GM23248 (cell line): ENCODE data around the gene TTC5. TPM values are rescaled to one million over a fixed set of nuclear protein-coding genes. Genes with fewer than 3 reads are reported as not detected.

Experiments used
- DNase-seq: peaks from one replicate; pipeline ENCODE4 v3.0.0-alpha.2; 2015
- H2AFZ ChIP-seq: fragments of 200-600 bp; sonication (generic); 2 replicates; pipeline ENCODE4 v1.6.1; 2016; ENCODE audit warnings: antibody characterized with exemption
- H3F3A ChIP-seq: fragments of 200-600 bp; sonication (generic); 2 replicates; pipeline ENCODE4 v1.6.1; 2016; ENCODE audit warnings: mild to moderate bottlenecking, antibody characterized with exemption, mixed run types; ENCODE audit not compliant: insufficient read depth
- H3K27ac ChIP-seq: fragments of 200-600 bp; sonication (generic); 2 replicates; pipeline ENCODE4 v1.5.1; 2016; ENCODE audit warnings: mild to moderate bottlenecking
- H3K27me3 ChIP-seq: fragments of 200-600 bp; sonication (generic); replicated peaks from 2 replicates; pipeline ENCODE4 v1.6.1; 2016; ENCODE audit warnings: mild to moderate bottlenecking; ENCODE audit not compliant: insufficient read depth
- H3K36me3 ChIP-seq: fragments of 200-600 bp; sonication (generic); 2 replicates; pipeline ENCODE4 v1.6.1; 2016; ENCODE audit warnings: low read depth, mild to moderate bottlenecking
- H3K4me1 ChIP-seq: fragments of 200-600 bp; sonication (generic); 2 replicates; pipeline ENCODE4 v1.6.1; 2016; ENCODE audit warnings: mild to moderate bottlenecking; ENCODE audit not compliant: insufficient read depth
- H3K4me2 ChIP-seq: fragments of 200-600 bp; sonication (generic); one replicate; pipeline ENCODE4 v1.6.1; 2016; ENCODE audit warnings: mild to moderate bottlenecking; ENCODE audit not compliant: unreplicated experiment
- H3K4me3 ChIP-seq: fragments of 200-600 bp; sonication (generic); 2 replicates; pipeline ENCODE4 v1.5.1; 2016; ENCODE audit warnings: mild to moderate bottlenecking
- H3K79me2 ChIP-seq: fragments of 200-600 bp; sonication (generic); 2 replicates; pipeline ENCODE4 v1.6.1; 2016; ENCODE audit warnings: mild to moderate bottlenecking; ENCODE audit not compliant: insufficient read depth
- H3K9ac ChIP-seq: fragments of 200-600 bp; sonication (generic); 2 replicates; pipeline ENCODE4 v1.6.1; 2016; ENCODE audit warnings: mild to moderate bottlenecking
- H3K9me2 ChIP-seq: fragments of 200-600 bp; sonication (generic); 2 replicates; pipeline ENCODE4 v1.6.1; 2016; ENCODE audit warnings: mixed run types, mild to moderate bottlenecking, moderate library complexity; ENCODE audit not compliant: insufficient read depth
- H3K9me3 ChIP-seq: fragments of 200-600 bp; sonication (generic); one replicate; pipeline ENCODE4 v1.6.1; 2017; ENCODE audit warnings: low read depth
- H4K20me1 ChIP-seq: fragments of 200-600 bp; sonication (generic); 2 replicates; pipeline ENCODE4 v1.6.0; 2016; ENCODE audit not compliant: insufficient read depth
- EZH2 ChIP-seq: fragments of 200-600 bp; sonication (generic); IDR thresholded peaks from 2 replicates; pipeline ENCODE4 v1.6.1; 2018; ENCODE audit warnings: antibody characterized with exemption, mild to moderate bottlenecking; ENCODE audit not compliant: insufficient read depth, poor library complexity, severe bottlenecking
- EZH2phosphoT487 ChIP-seq: fragments of 200-600 bp; sonication (generic); IDR thresholded peaks from 2 replicates; pipeline ENCODE4 v1.6.1; 2018; ENCODE audit warnings: antibody characterized with exemption, moderate library complexity, mild to moderate bottlenecking, low read depth; ENCODE audit not compliant: insufficient read depth
- WGBS, 2 experiments: methylation state at CpG; one replicate each; pipeline ENCODE4 v1.1.6; 2015 to 2017; ENCODE audit warnings: low lambda C conversion rate in 2 of 2, low coverage in 1 of 2; ENCODE audit errors: missing lambda C conversion rate in 2 of 2; 5-methylcytosine and 5-hydroxymethylcytosine counted together
- in situ Hi-C: fragments of 300-500 bp; cut with MboI; formaldehyde crosslinking; loops from 2 replicates; pipeline ENCODE4 v1.15.0; 2020
- polyA plus RNA-seq: library from polyadenylated mRNA; unstranded; fragments of >200 nt; fragmentation: Nextera tagmentation; extraction: Ambion mirVana; gene quantifications from 2 replicates; pipeline ENCODE4 v1.2.1, GENCODE V29; 2016
- small RNA-seq: library from RNA; depleted of rRNA; stranded (forward); fragments of <200 nt; gene quantifications from one replicate; pipeline ENCODE3, GENCODE V24; 2014; ENCODE audit warnings: low read depth, low replicate concordance
- total RNA-seq: library from RNA; depleted of rRNA; stranded (reverse); fragments of >200 nt; shearing (Covaris generic); gene quantifications from 2 replicates; pipeline ENCODE4 v1.2.3, GENCODE V29; 2014; rRNA removed

TTC5 gene
- total and polyA plus RNA-seq, 2 experiments from 2014 or later: 11.7 to 14.7 TPM

GRCh38 chr14:20247646-20248246 is 58.0 kb downstream of the TTC5 start:
- Histone ChIP-seq H2AFZ (no peak overlapping the region), H3K4me1 (no peaks in the 10 kb centered on the region), H3K27me3 (no peaks in the 10 kb centered on the region), H3F3A (no peaks in the 10 kb centered on the region), H3K9me3 (no peaks in the 10 kb centered on the region), H3K4me3 (no peak overlapping the region), H3K36me3 (no peaks in the 10 kb centered on the region), H4K20me1 (no peaks in the 10 kb centered on the region), H3K79me2 (no peaks in the 10 kb centered on the region), H3K4me2 (no peak overlapping the region), H3K9me2 (no peaks in the 10 kb centered on the region), H3K27ac (no peak overlapping the region), H3K9ac (no peak overlapping the region)
- WGBS, 2 experiments: 26% methylated on average over 3 of the region's 3 CpGs
- in situ Hi-C loops: no loop called here
- no peak for DNase-seq
- TF ChIP-seq EZH2 (no peak), EZH2phosphoT487 (no peak)

Small RNA genes lying within 50 kb of the gene (small RNA-seq; reads per million reads assigned to genes)
- not detected for gene SNORA79B
- 22.7 reads per million, percentile 89 among the genes with 10 or more reads in this experiment for gene SNORD126

Other genes starting within 250 kb of the TTC5 start
- gene OR4L1, start 245.9 kb downstream of the TTC5 start, total RNA-seq: not detected in 2 replicates
- gene OR4L1, start 245.9 kb downstream of the TTC5 start, polyA plus RNA-seq: not detected in 2 replicates
- not detected in 2 replicates for gene OR4K17, start 195.2 kb downstream of the TTC5 start, total RNA-seq
- gene OR4K17, start 195.2 kb downstream of the TTC5 start, polyA plus RNA-seq: not detected in 2 replicates
- gene OR4N5, start 167.1 kb downstream of the TTC5 start, total RNA-seq: not detected in 2 replicates
- not detected in 2 replicates for gene OR4N5, start 167.1 kb downstream of the TTC5 start, polyA plus RNA-seq
- not detected in 2 replicates for gene OR11G2, start 115.1 kb downstream of the TTC5 start, total RNA-seq
- not detected in 2 replicates for gene OR11G2, start 115.1 kb downstream of the TTC5 start, polyA plus RNA-seq
- gene OR11H6, start 82.2 kb downstream of the TTC5 start, total RNA-seq: not detected in 2 replicates
- not detected in 2 replicates for gene OR11H6, start 82.2 kb downstream of the TTC5 start, polyA plus RNA-seq
- not detected in 2 replicates for gene OR11H7, start 77.0 kb downstream of the TTC5 start, total RNA-seq
- gene OR11H7, start 77.0 kb downstream of the TTC5 start, polyA plus RNA-seq: not detected in 2 replicates
- gene OR11H4, start 66.7 kb downstream of the TTC5 start, total RNA-seq: not detected in 2 replicates
- not detected in 2 replicates for gene OR11H4, start 66.7 kb downstream of the TTC5 start, polyA plus RNA-seq
- gene CCNB1IP1, start 27.3 kb upstream of the TTC5 start, total RNA-seq: 52.0 and 55.8 TPM in 2 replicates
- gene CCNB1IP1, start 27.3 kb upstream of the TTC5 start, polyA plus RNA-seq: 12.4 and 13.5 TPM in 2 replicates
- 5.8 and 10.1 TPM in 2 replicates for gene PARP2, start 37.7 kb upstream of the TTC5 start, total RNA-seq
- 25.1 and 26.0 TPM in 2 replicates for gene PARP2, start 37.7 kb upstream of the TTC5 start, polyA plus RNA-seq
- gene TEP1, start 107.5 kb upstream of the TTC5 start, total RNA-seq: 12.9 and 18.0 TPM in 2 replicates
- 4.6 and 5.2 TPM in 2 replicates for gene TEP1, start 107.5 kb upstream of the TTC5 start, polyA plus RNA-seq
- gene KLHL33, start 130.2 kb upstream of the TTC5 start, total RNA-seq: not detected in 2 replicates
- gene KLHL33, start 130.2 kb upstream of the TTC5 start, polyA plus RNA-seq: 0.05 TPM in 1 of 2 replicates, not detected in the other
- 29.0 and 37.8 TPM in 2 replicates for gene OSGEP, start 148.9 kb upstream of the TTC5 start, total RNA-seq
- gene OSGEP, start 148.9 kb upstream of the TTC5 start, polyA plus RNA-seq: 24.1 and 24.2 TPM in 2 replicates
- 60.6 and 89.8 TPM in 2 replicates for gene APEX1, start 149.3 kb upstream of the TTC5 start, total RNA-seq
- 124 and 129 TPM in 2 replicates for gene APEX1, start 149.3 kb upstream of the TTC5 start, polyA plus RNA-seq
- 18.6 and 244 TPM in 2 replicates for gene PIP4P1, start 155.5 kb upstream of the TTC5 start, total RNA-seq
- 21.6 and 22.1 TPM in 2 replicates for gene PIP4P1, start 155.5 kb upstream of the TTC5 start, polyA plus RNA-seq
- 23.6 and 39.6 TPM in 2 replicates for gene PNP, start 163.5 kb upstream of the TTC5 start, total RNA-seq
- gene PNP, start 163.5 kb upstream of the TTC5 start, polyA plus RNA-seq: 20.8 and 24.6 TPM in 2 replicates
- not detected in 2 replicates for gene RNASE10, start 199.6 kb upstream of the TTC5 start, total RNA-seq
- gene RNASE10, start 199.6 kb upstream of the TTC5 start, polyA plus RNA-seq: not detected in 2 replicates